SU-DHL-6 (cell line): Measurements from ENCODE around the gene ZNF462.

ENCODE experiments used
- H2AFZ ChIP-seq: fragments of 200-600 bp; sonication (generic); 2 replicates; pipeline ENCODE4 v1.6.1; 2014; ENCODE audit warnings: low read depth, mild to moderate bottlenecking, moderate library complexity, mixed read lengths, antibody characterized with exemption, low read length; ENCODE audit not compliant: severe bottlenecking
- H3F3A ChIP-seq: fragments of 200-600 bp; shearing (Covaris generic); 2 replicates; pipeline ENCODE4 v1.6.0; 2016; ENCODE audit warnings: antibody characterized with exemption, mild to moderate bottlenecking; ENCODE audit not compliant: insufficient read depth
- H3K27ac ChIP-seq: fragments of 200-600 bp; sonication (generic); 2 replicates; pipeline ENCODE4 v1.5.1; 2016; ENCODE audit warnings: low read depth, mild to moderate bottlenecking, low read length, moderate library complexity, mixed read lengths
- H3K27me3 ChIP-seq: fragments of 200-600 bp; sonication (generic), shearing (Covaris generic); 2 replicates; pipeline ENCODE4 v1.6.0; 2014; ENCODE audit warnings: mild to moderate bottlenecking, low read length
- H3K36me3 ChIP-seq: fragments of 200-600 bp; sonication (generic); 2 replicates; pipeline ENCODE4 v1.6.1; 2014; ENCODE audit warnings: mild to moderate bottlenecking, low read length, mixed read lengths
- H3K4me2 ChIP-seq: fragments of 300-600, 200-600 bp; shearing (Covaris generic), sonication (generic); 2 replicates; pipeline ENCODE4 v1.6.0; 2014; ENCODE audit warnings: low read length, low read depth, mild to moderate bottlenecking; ENCODE audit not compliant: poor library complexity, severe bottlenecking
- H3K4me3 ChIP-seq: fragments of 200-600 bp; sonication (generic); 2 replicates; pipeline ENCODE4 v1.5.1; 2014; ENCODE audit warnings: antibody characterized with exemption, low read length, mild to moderate bottlenecking, mixed read lengths; ENCODE audit not compliant: insufficient read depth, poor library complexity, severe bottlenecking
- H3K79me2 ChIP-seq: fragments of 200-600 bp; sonication (generic); 2 replicates; pipeline ENCODE4 v1.6.1; 2014; ENCODE audit warnings: mild to moderate bottlenecking, low read length, moderate library complexity; ENCODE audit not compliant: insufficient read depth
- H3K9ac ChIP-seq: fragments of 200-600 bp; sonication (generic); 2 replicates; pipeline ENCODE4 v1.7.0; 2014; ENCODE audit warnings: mild to moderate bottlenecking, low read length
- H3K9me2 ChIP-seq: fragments of 200-600 bp; sonication (generic); replicated peaks from 2 replicates; pipeline ENCODE4 v1.6.1; 2014; ENCODE audit warnings: low read length; ENCODE audit not compliant: insufficient read depth
- H3K9me3 ChIP-seq: fragments of 200-600 bp; sonication (generic); 2 replicates; pipeline ENCODE4 v1.6.1; 2014; ENCODE audit warnings: low read length, mixed read lengths; ENCODE audit not compliant: insufficient read depth
- H4K20me1 ChIP-seq: fragments of 200-600 bp; sonication (generic); 2 replicates; pipeline ENCODE4 v1.6.1; 2014; ENCODE audit warnings: low read depth, mild to moderate bottlenecking, antibody characterized with exemption, low read length, moderate library complexity, mixed read lengths
- EZH2phosphoT487 ChIP-seq: fragments of 200-600 bp; sonication (generic), shearing (Covaris generic); conservative IDR thresholded peaks from 2 replicates; pipeline ENCODE4 v1.6.1; 2018; ENCODE audit warnings: mild to moderate bottlenecking, antibody characterized with exemption, low read length, moderate library complexity, mixed read lengths
- TF ChIP-seq, protein P1 (sequence below): fragments of 200-600 bp; sonication (generic); IDR thresholded peaks from one replicate; pipeline ENCODE4 v1.5.1; 2017; ENCODE audit warnings: antibody characterized with exemption, mild to moderate bottlenecking, low read length, moderate library complexity; ENCODE audit not compliant: insufficient read depth, poor library complexity, severe bottlenecking

Gene ZNF462

GRCh38 chr9:107042606-107043005, 179.6 kb downstream of the ZNF462 start:
- no peak overlapping the region for H3K27ac ChIP-seq
- H3K9ac ChIP-seq: no peak overlapping the region
- no peaks in the 10 kb centered on the region for H3K9me3 ChIP-seq
- no peaks in the 10 kb centered on the region for H3K9me2 ChIP-seq
- H3K79me2 ChIP-seq: no peaks in the 10 kb centered on the region
- TF ChIP-seq EZH2phosphoT487: no peak
- TF ChIP-seq, protein P1, sequence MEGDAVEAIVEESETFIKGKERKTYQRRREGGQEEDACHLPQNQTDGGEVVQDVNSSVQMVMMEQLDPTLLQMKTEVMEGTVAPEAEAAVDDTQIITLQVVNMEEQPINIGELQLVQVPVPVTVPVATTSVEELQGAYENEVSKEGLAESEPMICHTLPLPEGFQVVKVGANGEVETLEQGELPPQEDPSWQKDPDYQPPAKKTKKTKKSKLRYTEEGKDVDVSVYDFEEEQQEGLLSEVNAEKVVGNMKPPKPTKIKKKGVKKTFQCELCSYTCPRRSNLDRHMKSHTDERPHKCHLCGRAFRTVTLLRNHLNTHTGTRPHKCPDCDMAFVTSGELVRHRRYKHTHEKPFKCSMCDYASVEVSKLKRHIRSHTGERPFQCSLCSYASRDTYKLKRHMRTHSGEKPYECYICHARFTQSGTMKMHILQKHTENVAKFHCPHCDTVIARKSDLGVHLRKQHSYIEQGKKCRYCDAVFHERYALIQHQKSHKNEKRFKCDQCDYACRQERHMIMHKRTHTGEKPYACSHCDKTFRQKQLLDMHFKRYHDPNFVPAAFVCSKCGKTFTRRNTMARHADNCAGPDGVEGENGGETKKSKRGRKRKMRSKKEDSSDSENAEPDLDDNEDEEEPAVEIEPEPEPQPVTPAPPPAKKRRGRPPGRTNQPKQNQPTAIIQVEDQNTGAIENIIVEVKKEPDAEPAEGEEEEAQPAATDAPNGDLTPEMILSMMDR: no peak
- no peaks in the 10 kb centered on the region for H3K36me3 ChIP-seq
- H3K4me2 ChIP-seq: no peak overlapping the region
- H3F3A ChIP-seq: no peaks in the 10 kb centered on the region
- no peaks in the 10 kb centered on the region for H3K27me3 ChIP-seq
- H3K4me3 ChIP-seq: no peak overlapping the region
- H4K20me1 ChIP-seq: no peaks in the 10 kb centered on the region
- H2AFZ ChIP-seq: no peak overlapping the region

DNA sequence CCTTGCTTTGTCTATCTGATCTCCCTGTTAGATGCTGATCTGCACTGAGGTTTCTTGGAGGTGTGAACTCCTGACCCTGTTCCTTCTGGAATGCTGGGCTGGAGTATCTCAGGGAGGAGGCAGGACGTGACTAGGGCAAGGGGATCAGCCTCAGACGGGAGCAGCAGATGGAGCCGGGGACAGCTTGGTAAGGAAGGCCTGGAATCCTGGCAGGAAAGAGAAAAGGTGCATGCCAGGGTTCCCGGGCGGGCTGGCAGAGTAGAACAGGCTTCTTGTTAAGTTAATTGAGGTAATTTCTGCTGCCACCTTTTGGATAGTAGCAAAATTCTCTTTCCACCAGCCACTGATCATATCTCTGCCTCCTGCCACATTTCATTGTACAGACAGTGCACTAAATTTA, 180.9 kb downstream of the ZNF462 start:
- Histone ChIP-seq H3F3A (no peaks in the 10 kb centered on the region), H3K4me3 (no peak overlapping the region), H4K20me1 (no peaks in the 10 kb centered on the region), H3K9ac (no peak overlapping the region), H3K9me3 (no peaks in the 10 kb centered on the region), H3K79me2 (no peaks in the 10 kb centered on the region), H3K4me2 (no peak overlapping the region), H3K27ac (no peak overlapping the region), H3K36me3 (no peaks in the 10 kb centered on the region), H2AFZ (no peak overlapping the region), H3K9me2 (no peaks in the 10 kb centered on the region), H3K27me3 (no peaks in the 10 kb centered on the region)
- TF ChIP-seq EZH2phosphoT487: no peak
- TF ChIP-seq, protein P1: no peak

- TF ChIP-seq, protein P1: peak; percentile 10
- TF ChIP-seq EZH2phosphoT487: no peak
- H3K27me3 ChIP-seq: no peaks in the 10 kb centered on the region
- no peaks in the 10 kb centered on the region for H3K79me2 ChIP-seq
- no peak overlapping the region for H2AFZ ChIP-seq
- H3F3A ChIP-seq: no peaks in the 10 kb centered on the region
- no peak overlapping the region for H3K4me3 ChIP-seq
- no peaks in the 10 kb centered on the region for H4K20me1 ChIP-seq
- no peaks in the 10 kb centered on the region for H3K9me3 ChIP-seq
- H3K9me2 ChIP-seq: no peaks in the 10 kb centered on the region
- no peak overlapping the region for H3K27ac ChIP-seq
- H3K9ac ChIP-seq: no peak overlapping the region
- H3K4me2 ChIP-seq: no peak overlapping the region
- H3K36me3 ChIP-seq: no peaks in the 10 kb centered on the region
Observed at GRCh38 chr9:107044872-107045271, 181.9 kb downstream of the ZNF462 start.
